Hair follicular keratinocyte (primary cell): ENCODE results near the gene CUL1. TPM values are rescaled to one million over a fixed set of nuclear protein-coding genes. Genes with fewer than 3 reads are reported as not detected.

ENCODE experiments used
- total RNA-seq: library from RNA; depleted of rRNA; stranded (reverse); fragments of >200 nt; gene quantifications from 2 replicates; pipeline ENCODE4 v1.2.3, GENCODE V29; 2015

CUL1 gene
- total RNA-seq = 40.3 and 47.3 TPM in 2 replicates

GRCh38 chr7:148698397-148699023 lies at the start of gene CUL1:
TSS of gene CUL1 (plus strand) at chr7:148698903. CDS start at chr7:148730123, 31,220 bp downstream.

Other genes with a start within 250 kb of the CUL1 start
- gene C7orf33, start 108.1 kb upstream of the CUL1 start, total RNA-seq = not detected in 2 replicates
- 6.4 and 12.0 TPM in 2 replicates for gene EZH2, start 185.4 kb downstream of the CUL1 start, total RNA-seq